NCI-H446 treated with DMSO at 0.1 percent for 48 hours (cell line): ENCODE data around the gene SLC18A3.
A peak's percentile ranks its signal among the peaks of the same experiment; 100 is the strongest.

Source experiments
- DNase-seq: peaks from one replicate; lab custom pipeline; 2025; lab: John Stamatoyannopoulos, UW

Gene SLC18A3

DNA sequence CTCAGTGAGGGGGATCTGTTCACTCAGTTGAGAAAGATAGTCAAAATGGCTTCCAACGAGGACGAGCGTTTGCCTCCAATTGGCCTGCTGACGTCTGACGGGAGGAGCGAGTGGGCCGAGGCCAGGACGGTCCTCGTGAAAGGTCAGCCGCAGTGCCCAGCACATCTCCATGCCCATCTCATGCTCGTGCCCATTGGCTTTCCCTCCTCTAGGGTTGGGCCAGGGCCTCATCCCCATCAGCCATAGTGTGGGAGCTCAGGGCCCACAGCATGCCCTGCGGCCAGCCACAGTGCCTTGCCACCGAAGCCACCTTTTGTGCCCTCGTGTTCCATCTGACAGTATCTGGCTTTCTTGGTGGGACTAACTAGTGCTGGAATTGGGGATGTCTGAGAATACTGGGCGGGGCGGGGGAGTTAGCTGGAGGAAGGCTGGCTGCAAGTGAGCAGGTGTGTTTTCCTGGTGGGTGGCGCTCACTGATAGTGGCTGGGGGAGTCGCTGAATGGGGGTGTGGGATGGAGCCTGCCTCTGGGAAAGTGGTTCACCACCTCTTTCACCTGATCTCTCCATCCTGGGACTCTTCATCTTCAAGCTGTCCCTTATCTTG, 17.6 kb downstream of the SLC18A3 start:
- no peak for DNase-seq

DNA sequence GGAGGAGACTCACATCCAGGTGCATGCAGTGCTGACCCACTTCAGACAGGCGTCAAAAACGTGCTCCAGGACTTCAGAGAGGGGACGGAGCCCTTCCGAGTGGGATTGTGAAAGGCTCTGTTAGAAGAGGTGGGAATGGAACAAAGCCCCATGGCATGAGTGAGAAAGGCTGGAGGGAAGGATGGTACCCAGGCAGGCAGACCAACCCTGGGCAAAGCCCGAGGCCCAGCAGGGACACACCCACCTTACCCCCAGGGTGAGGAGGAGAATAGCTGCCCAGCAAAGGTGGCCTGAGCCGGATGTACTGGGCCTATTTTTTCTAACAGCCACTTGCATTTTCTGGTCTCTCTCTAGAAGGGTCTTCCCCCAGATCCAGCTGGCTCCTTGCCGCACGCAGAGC, 18.5 kb downstream of the SLC18A3 start:
- DNase-seq, result no peak

DNA sequence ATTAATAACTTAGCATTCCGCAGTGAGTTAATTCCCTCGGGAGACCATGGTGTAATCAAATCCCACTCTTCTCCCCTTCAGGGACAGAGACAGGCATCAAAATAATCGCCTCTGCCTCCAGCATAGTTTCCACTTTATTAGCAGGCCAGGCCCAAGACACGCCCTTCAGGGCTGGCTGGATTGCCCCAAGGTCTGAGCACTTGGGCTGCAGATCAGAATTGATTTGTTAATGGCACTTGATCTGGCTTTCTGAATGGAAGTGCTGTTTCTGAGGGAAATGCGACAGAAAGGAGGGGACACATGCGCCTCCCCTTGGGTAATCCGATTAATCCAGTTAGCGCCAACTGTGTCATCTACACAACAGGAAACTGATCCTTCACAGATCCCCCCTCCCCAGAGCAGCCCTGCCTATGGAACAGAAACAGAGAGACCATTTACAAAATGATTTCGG, 19.3 kb downstream of the SLC18A3 start:
- DNase-seq, result no peak

- no peak for DNase-seq
These were observed 21.9 kb downstream of the SLC18A3 start for GRCh38 chr10:49631975-49632374.

DNA sequence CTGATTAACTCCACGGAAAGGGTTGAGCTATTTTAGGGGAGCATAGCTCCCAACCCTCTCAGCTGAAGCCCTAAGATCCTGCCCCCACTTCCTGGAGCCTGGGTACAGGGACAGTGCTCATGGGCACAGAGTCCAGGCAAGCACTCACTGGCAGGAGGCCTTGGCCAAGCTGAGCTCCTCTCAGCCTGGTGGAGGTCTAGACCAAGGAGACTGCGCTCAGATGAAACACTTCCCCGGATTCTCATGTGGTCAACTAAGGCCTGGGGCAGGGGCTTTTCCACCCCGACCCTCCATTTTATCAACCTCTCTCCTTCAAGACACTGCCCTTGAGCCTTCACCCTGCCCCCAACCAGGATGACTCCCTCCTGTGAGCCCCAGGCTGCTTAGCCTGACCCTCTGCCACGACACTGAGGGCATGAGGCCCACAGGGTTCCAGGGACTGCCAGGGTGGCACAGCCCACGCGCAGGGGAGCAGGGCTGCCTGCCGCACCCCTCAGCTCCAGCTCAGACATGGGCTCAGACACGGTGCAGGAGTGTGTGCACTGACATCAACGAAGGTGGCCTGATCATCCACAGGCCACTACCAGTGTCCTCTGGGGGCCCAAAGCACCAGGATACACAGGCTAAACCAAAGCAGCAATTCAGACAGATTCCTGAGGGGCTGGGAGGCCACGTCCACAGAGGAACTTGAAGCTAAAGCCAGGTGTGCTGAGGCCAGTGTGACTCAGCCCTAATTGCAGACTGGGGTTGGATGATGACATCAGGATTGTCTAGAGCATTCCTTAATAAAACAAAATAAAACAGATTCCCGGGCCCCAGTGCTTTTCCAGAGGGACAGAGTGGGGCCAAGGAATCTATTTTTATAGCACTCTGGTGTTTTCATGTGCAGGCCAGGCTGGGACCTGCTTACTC, 22.6 kb downstream of the SLC18A3 start:
- DNase-seq, result no peak

DNA sequence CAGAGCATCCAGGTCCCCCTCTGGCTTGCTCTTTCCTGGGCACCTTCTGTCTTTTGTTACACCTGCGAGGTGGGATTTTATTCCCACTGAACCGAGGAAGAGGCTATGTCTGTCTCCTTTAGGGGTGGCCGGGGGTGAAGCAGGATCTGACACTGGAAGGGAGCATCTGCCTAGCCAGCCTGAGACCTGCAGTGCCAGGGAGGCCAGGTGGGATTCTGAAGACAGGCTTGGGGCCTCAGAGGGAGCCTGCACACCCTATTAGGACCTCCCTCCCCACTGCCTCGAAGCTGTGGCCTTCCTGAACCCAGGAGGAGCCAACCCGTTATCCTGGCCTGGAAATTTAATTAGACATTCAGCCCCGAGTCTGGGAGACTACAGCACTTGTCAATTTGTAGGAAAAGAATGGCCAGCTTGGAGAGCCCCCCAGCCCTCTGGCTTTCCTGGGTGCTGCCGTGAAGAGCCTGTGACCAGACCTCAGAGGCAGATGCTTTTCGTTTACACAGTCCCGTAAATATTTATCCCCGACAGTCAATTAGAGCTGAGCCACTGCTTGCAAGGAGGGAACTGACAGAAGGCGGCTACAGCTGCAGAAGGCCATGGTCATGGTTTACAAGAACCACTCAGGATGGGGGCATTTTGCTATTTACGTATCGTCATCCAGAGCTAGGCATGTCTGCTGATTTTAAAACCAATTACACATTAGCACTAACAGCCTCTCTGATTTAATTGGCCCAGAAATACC, 23.4 kb downstream of the SLC18A3 start:
- peak; percentile 8 for DNase-seq

DNA sequence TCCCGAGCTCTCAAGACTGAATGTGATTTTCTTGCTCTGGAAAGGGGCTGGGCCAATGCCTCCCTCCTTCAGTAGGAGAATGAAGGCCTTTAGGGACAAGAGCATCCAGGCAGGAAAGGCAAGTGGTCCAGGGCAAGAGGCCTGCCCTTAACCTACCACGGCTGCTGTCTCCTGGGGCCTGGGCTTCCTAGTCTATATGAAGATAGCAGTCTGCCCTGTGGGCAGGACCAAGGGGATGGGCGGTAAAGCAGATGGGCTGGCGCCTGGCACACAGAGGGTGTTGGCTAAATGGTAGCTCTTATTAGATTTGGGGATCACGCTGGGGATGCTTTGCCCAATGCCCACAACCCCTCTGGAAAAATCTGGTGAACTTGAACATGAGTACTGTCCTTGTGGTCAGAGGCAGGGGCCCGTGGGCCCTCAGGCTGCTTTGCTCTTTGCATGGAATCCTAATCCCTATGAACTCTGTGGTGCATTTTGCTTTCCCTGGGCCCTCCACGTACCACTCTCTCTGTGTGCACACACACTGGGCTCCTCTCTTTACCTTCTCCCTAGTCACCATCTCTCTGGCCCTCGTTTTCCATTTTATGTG, 24.1 kb downstream of the SLC18A3 start:
- no peak for DNase-seq

GRCh38 chr10:49642311-49642710, 32.2 kb downstream of the SLC18A3 start:
- no peak for DNase-seq

DNA sequence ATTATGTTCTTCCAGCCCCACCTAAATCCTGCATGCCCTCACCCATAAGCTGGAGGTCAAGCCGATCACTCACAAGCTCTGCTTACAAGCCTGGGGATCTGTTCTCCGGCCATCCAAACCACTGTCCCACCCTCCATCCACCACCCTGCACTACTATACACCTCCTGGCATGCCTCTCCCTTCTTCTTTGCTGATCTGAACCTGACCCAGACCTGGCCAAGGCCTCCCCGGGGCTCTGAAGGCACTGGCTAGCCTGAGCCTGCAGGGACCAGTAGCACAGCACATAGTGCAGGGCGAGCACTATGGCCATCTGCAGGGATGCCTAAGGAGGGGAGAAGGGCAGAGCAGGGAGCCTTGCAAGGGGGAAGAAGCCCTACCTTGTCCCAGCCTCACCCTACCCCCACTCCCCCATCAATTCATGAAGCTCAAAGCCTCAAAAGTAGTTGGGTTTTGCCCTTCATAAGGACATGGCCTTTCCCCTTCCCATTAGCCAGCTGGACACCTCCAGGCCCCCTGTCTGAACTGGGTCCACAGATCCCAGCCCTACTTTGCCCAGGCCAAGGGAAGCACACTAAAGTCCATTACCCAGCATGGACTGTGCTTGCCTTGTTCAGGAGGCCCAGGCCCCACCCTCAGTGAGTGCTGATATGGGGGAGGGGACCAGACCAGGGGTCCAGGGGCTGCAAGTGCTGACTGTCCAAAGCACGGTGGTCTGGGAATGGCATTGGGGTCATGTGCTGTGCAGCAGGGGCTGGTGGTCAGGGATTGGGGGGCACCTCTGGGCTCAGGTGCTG, 33.3 kb downstream of the SLC18A3 start:
- no peak for DNase-seq

DNA sequence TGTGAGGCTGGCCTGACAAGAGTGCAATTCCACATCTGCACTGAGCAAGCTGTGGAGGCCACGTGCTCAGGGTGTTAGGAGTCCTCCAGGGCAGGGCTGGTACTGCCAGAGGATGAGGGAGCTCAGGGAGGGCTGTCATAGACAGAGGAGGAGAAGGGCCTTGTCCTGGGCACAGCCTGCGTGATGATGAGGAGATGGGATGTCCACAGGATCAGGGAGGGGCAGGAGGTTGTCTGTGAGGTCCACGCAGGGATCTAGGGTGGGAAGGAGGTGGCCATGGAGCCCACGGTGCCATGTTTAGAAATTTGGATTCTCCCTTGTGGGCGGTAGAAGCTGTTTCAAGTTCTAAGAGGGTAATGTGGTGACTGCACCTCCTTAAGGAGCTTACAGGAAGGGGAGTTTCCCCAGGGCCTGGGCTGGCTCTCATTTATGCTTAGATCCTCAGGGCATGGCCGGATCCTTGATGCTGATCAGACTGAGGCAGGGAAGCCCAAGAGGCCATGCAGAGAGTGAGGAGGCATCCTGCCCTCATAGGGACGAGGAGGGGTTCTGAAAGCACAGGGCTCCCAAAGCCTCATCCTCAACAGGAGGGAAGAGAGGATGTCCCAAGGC, 34.0 kb downstream of the SLC18A3 start:
- DNase-seq, result no peak

DNA sequence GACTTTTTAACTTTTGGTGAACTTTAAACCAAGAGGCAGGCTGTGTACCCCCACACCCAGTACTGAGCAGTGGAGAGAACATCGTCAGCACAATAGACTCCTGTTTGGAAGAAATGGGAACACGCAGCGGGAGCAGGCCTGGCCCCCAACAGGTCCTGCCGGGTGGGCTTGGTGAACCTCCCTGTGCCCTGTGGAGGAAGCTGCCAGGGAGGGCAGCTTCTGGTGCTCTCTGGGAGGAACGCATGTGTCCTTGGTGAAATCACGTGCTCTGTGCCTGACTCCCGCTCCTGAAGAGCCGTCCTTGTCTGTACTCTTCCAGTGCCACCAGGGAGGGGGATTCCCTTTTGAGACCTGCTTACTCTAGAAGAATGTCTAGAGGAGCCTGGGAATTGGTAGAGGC, 35.3 kb downstream of the SLC18A3 start:
- DNase-seq, result no peak

DNA sequence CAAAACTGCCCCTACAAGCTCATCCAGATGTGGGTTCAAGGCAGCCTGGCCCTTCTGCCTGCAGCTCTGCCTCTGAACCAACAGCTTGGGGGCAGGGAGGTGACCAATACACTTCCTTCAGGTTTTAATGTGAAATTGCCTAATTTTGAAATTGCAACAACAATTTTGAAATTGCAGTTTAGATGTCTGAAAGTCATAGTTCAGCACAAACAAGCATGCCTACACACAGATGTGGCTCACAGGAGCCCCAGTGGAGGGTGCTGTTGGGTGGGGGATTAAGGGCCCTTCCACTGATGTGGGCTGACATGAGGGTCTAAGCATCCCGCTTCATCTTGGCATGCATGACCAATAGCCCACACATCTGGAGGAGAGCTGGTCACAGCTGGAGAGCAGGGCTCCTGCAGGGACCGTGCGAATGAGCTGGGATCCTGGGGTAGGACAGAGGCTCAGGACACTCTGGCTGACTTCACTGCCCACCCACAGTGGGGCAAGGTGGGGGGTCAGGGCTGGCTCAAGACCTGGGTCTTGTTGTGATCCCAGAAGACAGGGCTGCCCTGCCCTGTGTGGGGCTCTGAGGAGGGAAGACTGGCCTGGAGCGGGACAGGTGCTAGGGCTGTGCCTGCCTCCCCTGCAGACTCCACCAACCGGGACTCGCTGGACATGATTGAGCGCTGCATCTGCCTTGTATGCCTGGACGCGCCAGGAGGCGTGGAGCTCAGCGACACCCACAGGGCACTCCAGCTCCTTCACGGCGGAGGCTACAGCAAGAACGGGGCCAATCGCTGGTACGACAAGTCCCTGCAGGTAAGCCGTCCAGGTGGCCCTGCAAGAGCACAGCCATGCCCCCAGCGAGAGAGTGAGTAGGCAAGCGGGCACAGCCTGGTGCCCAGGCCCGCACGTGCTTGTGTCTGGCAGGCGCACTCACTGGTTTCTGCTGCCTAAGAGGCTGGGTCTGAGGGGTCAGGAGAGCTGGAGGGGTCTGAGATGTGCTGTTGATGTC, 36.1 kb downstream of the SLC18A3 start:
- DNase-seq, result no peak

DNA sequence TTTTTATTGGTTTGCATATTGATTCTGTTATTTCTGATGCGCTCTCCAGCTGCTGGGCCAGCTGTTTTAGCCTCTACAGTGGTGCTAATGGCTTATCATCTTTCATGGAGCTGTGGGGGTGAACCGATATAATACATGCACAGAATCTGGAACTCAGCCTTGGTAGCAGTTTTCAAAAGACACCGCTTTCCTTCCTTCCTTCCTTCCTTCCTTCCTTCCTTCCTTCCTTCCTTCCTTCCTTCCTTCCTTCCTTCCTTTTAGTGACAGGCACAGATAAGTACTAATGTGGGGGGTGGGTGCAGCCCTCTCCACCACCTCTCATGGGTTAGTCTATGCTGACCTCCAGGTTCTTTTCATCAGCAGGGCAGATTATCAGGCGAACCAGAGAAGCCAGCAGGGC, 37.4 kb downstream of the SLC18A3 start:
- DNase-seq, result no peak

- no peak for DNase-seq
These were observed 38.1 kb downstream of the SLC18A3 start for GRCh38 chr10:49647985-49648795.

- DNase-seq, result no peak
These were observed 39.2 kb downstream of the SLC18A3 start for GRCh38 chr10:49649294-49649693.

DNA sequence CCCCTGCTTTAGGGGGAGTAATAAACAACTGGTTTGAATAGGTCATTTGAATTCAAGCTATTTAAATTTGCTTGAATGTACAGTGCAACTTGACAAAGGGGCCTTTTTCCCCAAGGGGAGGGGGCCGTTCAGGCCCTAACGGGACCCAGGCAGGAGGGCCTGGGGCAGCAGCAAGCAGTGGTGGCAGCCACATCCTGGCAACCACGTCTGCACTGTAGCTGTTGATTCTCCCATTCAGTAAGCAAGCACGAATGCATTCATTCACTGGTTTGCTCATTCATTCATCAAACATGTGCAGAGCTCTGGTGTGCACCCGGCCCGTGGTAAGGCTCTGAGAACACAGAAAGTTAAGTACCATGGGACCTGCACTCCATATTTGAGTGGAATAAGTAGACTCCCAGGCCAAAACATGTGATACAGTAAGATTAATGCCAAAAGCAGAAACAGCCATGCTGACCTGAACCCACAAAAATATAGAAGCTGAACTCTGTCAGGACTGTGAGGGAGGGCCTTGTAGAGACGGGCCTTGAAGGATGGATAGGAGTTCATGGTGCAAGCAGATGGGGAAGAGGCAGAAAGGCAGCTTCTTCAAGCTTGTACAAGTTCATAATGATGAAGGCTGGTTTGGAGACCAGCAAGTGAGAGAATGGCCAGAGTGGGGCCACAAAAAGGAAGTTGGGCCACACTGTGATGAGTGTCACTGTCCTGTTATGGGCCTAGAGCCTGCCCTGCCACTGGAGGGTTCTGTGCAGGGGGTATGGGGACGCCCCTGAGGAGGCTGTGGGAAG, 40.0 kb downstream of the SLC18A3 start:
- DNase-seq, result no peak

- no peak for DNase-seq
These were observed 40.6 kb downstream of the SLC18A3 start for GRCh38 chr10:49650724-49651034.
